Ovary (tissue), 3 donors: Measurements from ENCODE around the gene NFIB.

ENCODE experiments used
- EP300 ChIP-seq: sonication (generic); formaldehyde crosslinking; IDR thresholded peaks from one replicate; pipeline ENCODE4 v1.6.1; 2017; ENCODE audit warnings: antibody characterized with exemption
- TF ChIP-seq, protein P1 (sequence below), 3 donors: fragments of 450-650 bp in 2 of 3; fragments of 200-600 bp in 1 of 3; IDR thresholded peaks; one replicate each; pipeline versions ENCODE4 v1.5.1 to v1.8.0; 2016 to 2022; ENCODE audit warnings: antibody characterized with exemption in 3 of 3, mild to moderate bottlenecking in 1 of 3
- donor health status: DM: no; HTN: no; CAD: no.

DNA sequence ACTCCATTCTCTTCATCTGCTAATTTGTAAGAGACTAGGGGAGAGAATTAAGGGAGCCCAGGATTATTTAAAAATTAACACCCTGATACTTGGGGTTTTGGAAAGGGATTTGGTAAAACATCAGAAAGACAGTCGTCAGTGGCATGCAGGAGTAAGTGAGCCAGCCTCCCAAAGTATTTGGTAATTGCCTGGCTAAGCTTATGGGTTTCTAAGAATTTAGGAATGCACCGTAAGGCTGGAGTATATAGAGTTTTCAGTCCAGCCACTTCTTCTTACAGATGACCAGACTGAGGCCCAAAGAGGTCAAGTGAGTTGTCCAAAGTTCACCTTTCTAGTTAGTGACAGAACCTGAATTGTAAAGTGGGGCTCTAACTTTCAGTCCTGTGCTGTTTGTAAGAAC, 25.8 kb upstream of the NFIB start:
- TF ChIP-seq, protein P1, sequence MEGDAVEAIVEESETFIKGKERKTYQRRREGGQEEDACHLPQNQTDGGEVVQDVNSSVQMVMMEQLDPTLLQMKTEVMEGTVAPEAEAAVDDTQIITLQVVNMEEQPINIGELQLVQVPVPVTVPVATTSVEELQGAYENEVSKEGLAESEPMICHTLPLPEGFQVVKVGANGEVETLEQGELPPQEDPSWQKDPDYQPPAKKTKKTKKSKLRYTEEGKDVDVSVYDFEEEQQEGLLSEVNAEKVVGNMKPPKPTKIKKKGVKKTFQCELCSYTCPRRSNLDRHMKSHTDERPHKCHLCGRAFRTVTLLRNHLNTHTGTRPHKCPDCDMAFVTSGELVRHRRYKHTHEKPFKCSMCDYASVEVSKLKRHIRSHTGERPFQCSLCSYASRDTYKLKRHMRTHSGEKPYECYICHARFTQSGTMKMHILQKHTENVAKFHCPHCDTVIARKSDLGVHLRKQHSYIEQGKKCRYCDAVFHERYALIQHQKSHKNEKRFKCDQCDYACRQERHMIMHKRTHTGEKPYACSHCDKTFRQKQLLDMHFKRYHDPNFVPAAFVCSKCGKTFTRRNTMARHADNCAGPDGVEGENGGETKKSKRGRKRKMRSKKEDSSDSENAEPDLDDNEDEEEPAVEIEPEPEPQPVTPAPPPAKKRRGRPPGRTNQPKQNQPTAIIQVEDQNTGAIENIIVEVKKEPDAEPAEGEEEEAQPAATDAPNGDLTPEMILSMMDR (IDR thresholded peaks at IDR 0.05): no peak
- TF ChIP-seq EP300: no peak
